Stomach (tissue), 9 donors: ENCODE measurements around the gene TUBGCP3. TPM values are rescaled to one million over a fixed set of nuclear protein-coding genes. Genes with fewer than 3 reads are reported as not detected.

Experiments
- DNase-seq, 2 donors: peaks; one replicate each; pipeline versions ENCODE4 v3.0.0 to v3.0.0-alpha.2; 2013 to 2019
- H3K27ac ChIP-seq, 5 donors: fragments of 200-600 bp in 4 of 5; sonication (generic) in 4 of 5; one replicate each; pipeline ENCODE4 v1.5.1; 2013 to 2019; ENCODE audit warnings: mild to moderate bottlenecking in 1 of 5, moderate library complexity in 1 of 5
- H3K27me3 ChIP-seq, 3 donors: fragments of 200-600 bp; sonication (generic); one replicate each; pipeline ENCODE4 v1.5.1; 2017 to 2019; ENCODE audit warnings: mixed run types in 1 of 3
- H3K36me3 ChIP-seq, 4 donors: fragments of 200-600 bp; sonication (generic); 1 replicate in 3 of 4; 2 replicates in 1 of 4; pipeline ENCODE4 v1.5.1; 2016 to 2019
- H3K4me1 ChIP-seq, 4 donors: fragments of 200-600 bp; sonication (generic); one replicate each; pipeline ENCODE4 v1.5.1; 2016 to 2019
- H3K4me3 ChIP-seq, 4 donors: fragments of 200-600 bp; sonication (generic) in 3 of 4; one replicate each; pipeline ENCODE4 v1.5.1; 2016 to 2019; ENCODE audit warnings: mild to moderate bottlenecking in 1 of 4
- H3K9me3 ChIP-seq, 4 donors: fragments of 200-600 bp; sonication (generic); one replicate each; pipeline ENCODE4 v1.5.1; 2016 to 2019
- CTCF ChIP-seq, 7 experiments: fragments of 450-650 bp in 4 of 7; fragments of 200-600 bp in 3 of 7; sonication (generic) in 3 of 7; IDR thresholded peaks; one replicate each; pipeline ENCODE4 v1.5.1; 2016 to 2019; ENCODE audit warnings: antibody characterized with exemption in 7 of 7, control low read depth in 2 of 7, mild to moderate bottlenecking in 1 of 7
- EP300 ChIP-seq: sonication (generic); formaldehyde crosslinking; IDR thresholded peaks from one replicate; pipeline ENCODE4 v1.6.1; 2017; ENCODE audit warnings: antibody characterized with exemption
- POLR2A ChIP-seq, 4 donors: fragments of 450-650 bp; IDR thresholded peaks; one replicate each; pipeline ENCODE4 v1.6.1; 2016; ENCODE audit warnings: antibody characterized with exemption in 4 of 4, control low read depth in 2 of 4, mild to moderate bottlenecking in 1 of 4, moderate library complexity in 1 of 4
- POLR2AphosphoS5 ChIP-seq, 3 donors: sonication (generic); formaldehyde crosslinking; IDR thresholded peaks; one replicate each; pipeline ENCODE4 v1.6.1; 2016; ENCODE audit warnings: antibody characterized with exemption in 3 of 3
- WGBS, 5 donors: extraction: QIAGEN DNeasy Blood & Tissue Kit in 3 of 5; methylation state at CpG; one replicate each; pipeline versions ENCODE4 v1.1.5 to v1.1.7; 2013 to 2018; 5-methylcytosine and 5-hydroxymethylcytosine counted together
- intact Hi-C: fragments of 100-400 bp; cut with DNase I; formaldehyde crosslinking; loops from one replicate; pipeline ENCODE4 v1.15.1; 2023; ENCODE audit warnings: low total_unique reads
- polyA plus RNA-seq, 3 donors: library from polyadenylated mRNA; stranded (reverse); fragments of 200-250 nt; gene quantifications; one replicate each; pipeline ENCODE4 v1.2.3, GENCODE V29; 2013
- total RNA-seq, 5 donors: library from RNA; depleted of rRNA; stranded (reverse); fragments of >200 nt; gene quantifications; one replicate each; pipeline versions ENCODE4 v1.1.0 to v1.2.3, GENCODE V29; 2014 to 2016
- donor health status: healthy with polysubstance abuse.
- donor health status: Bipolar disorder and iron deficiency.
- donor health status: healthy.

The TUBGCP3 gene
- total and polyA plus RNA-seq, 8 donors: 7.8 to 49.6 (median 15.2) TPM

GRCh38 chr13:112521073-112521685, 66.8 kb downstream of the TUBGCP3 start:
- intact Hi-C loops: no loop called here
- 88 to 98% (median 92%) methylated on average over 3 of the region's 3 CpGs for WGBS, 5 donors
- TF ChIP-seq CTCF (IDR thresholded peaks at IDR 0.05) (no peak), POLR2A (IDR thresholded peaks at IDR 0.05) (no peak), POLR2AphosphoS5 (IDR thresholded peaks at IDR 0.05) (no peak), EP300 (no peak)
- H3K9me3 ChIP-seq: no peaks in the 10 kb centered on the region
- H3K36me3 ChIP-seq: peaks cover 40 to 99% (median 97%) of the 10 kb centered on the region in 4 donors
- no peaks in the 10 kb centered on the region for H3K4me1 ChIP-seq
- no peak overlapping the region for H3K27ac ChIP-seq
- no peak for DNase-seq
- H3K4me3 ChIP-seq: no peak overlapping the region
- no peaks in the 10 kb centered on the region for H3K27me3 ChIP-seq

GRCh38 chr13:112519517-112520060, 68.4 kb downstream of the TUBGCP3 start:
- Histone ChIP-seq H3K27ac (no peak overlapping the region), H3K4me3 (no peak overlapping the region), H3K4me1 (no peaks in the 10 kb centered on the region), H3K27me3 (no peaks in the 10 kb centered on the region), H3K9me3 (no peaks in the 10 kb centered on the region), H3K36me3 (peaks cover 41 to 100% (median 98%) of the 10 kb centered on the region in 4 donors)
- TF ChIP-seq POLR2AphosphoS5 (IDR thresholded peaks at IDR 0.05) (no peak), EP300 (no peak), POLR2A (IDR thresholded peaks at IDR 0.05) (no peak), CTCF (IDR thresholded peaks at IDR 0.05) (no peak)
- no peak for DNase-seq
- intact Hi-C loops: no loop called here
- 95 to 97% (median 97%) methylated on average over 20 of the region's 20 CpGs for WGBS, 5 donors

- H3K4me3 ChIP-seq: no peak overlapping the region
- TF ChIP-seq POLR2A (IDR thresholded peaks at IDR 0.05): no peak
- TF ChIP-seq POLR2AphosphoS5 (IDR thresholded peaks at IDR 0.05): no peak
- TF ChIP-seq EP300: no peak
- intact Hi-C loops: no loop called here
- H3K9me3 ChIP-seq: no peaks in the 10 kb centered on the region
- 95 to 97% (median 96%) methylated on average over 13 of the region's 13 CpGs for WGBS, 5 donors
- peaks cover 42 to 99% (median 92%) of the 10 kb centered on the region in 4 donors for H3K36me3 ChIP-seq
- no peak overlapping the region for H3K27ac ChIP-seq
- H3K4me1 ChIP-seq: no peaks in the 10 kb centered on the region
- no peaks in the 10 kb centered on the region for H3K27me3 ChIP-seq
- DNase-seq: no peak
These were observed 71.7 kb downstream of the TUBGCP3 start for GRCh38 chr13:112516218-112516617.

GRCh38 chr13:112513761-112514160, 74.2 kb downstream of the TUBGCP3 start:
- DNase-seq: no peak
- TF ChIP-seq POLR2AphosphoS5 (IDR thresholded peaks at IDR 0.05) (no peak), EP300 (no peak), POLR2A (IDR thresholded peaks at IDR 0.05) (no peak), CTCF (IDR thresholded peaks at IDR 0.05) (no peak)
- Histone ChIP-seq H3K36me3 (peaks cover 34 to 91% (median 83%) of the 10 kb centered on the region in 4 donors), H3K4me1 (no peaks in the 10 kb centered on the region), H3K27ac (no peak overlapping the region), H3K27me3 (no peaks in the 10 kb centered on the region), H3K9me3 (no peaks in the 10 kb centered on the region), H3K4me3 (no peak overlapping the region)
- WGBS, 5 donors: 81 to 86% (median 82%) methylated on average over 6 of the region's 6 CpGs
- intact Hi-C loops: no loop called here
